Measurements from ENCODE around the gene EPB41L4B.
"Not testable (repeated sequence)": the region's sequence is repeated elsewhere in the genome, so short reads cannot be mapped to it uniquely, and the experiment has no call there.

EPB41L4B gene

GRCh38 chr9:109162677-109163076 is 158.2 kb downstream of the EPB41L4B start:
- no peak for DNase-seq (ENCODE audit: low read depth)

GRCh38 chr9:109161471-109161870 is 159.4 kb downstream of the EPB41L4B start:
- DNase-seq (ENCODE audit: low read depth): no peak

GRCh38 chr9:109159583-109159982 is 161.3 kb downstream of the EPB41L4B start:
- DNase-seq (ENCODE audit: low read depth): no peak

- DNase-seq (ENCODE audit: low read depth): no peak
Measured at GRCh38 chr9:109158651-109159050, 162.2 kb downstream of the EPB41L4B start.

- no peak for DNase-seq (ENCODE audit: low read depth)
Measured at GRCh38 chr9:109156708-109157107, 164.2 kb downstream of the EPB41L4B start.

- DNase-seq (ENCODE audit: low read depth): no peak
Measured at GRCh38 chr9:109150925-109151545, 169.8 kb downstream of the EPB41L4B start.

GRCh38 chr9:109149722-109150121 is 171.1 kb downstream of the EPB41L4B start:
- DNase-seq (ENCODE audit: low read depth): no peak

- no peak for DNase-seq (ENCODE audit: low read depth)
Measured at GRCh38 chr9:109149089-109149488, 171.8 kb downstream of the EPB41L4B start.

- DNase-seq (ENCODE audit: low read depth): no peak
Measured at GRCh38 chr9:109145051-109145450, 175.8 kb downstream of the EPB41L4B start.

- no peak for DNase-seq (ENCODE audit: low read depth)
Measured at GRCh38 chr9:109143881-109144562, 176.8 kb downstream of the EPB41L4B start.

GRCh38 chr9:109141375-109141774 is 179.5 kb downstream of the EPB41L4B start:
- DNase-seq (ENCODE audit: low read depth): no peak

- DNase-seq (ENCODE audit: low read depth): no peak
Measured at GRCh38 chr9:109139851-109140250, 181.0 kb downstream of the EPB41L4B start.

GRCh38 chr9:109138421-109138820 is 182.4 kb downstream of the EPB41L4B start:
- no peak for DNase-seq (ENCODE audit: low read depth)

- DNase-seq (ENCODE audit: low read depth): no peak
Measured at GRCh38 chr9:109134167-109134578, 186.7 kb downstream of the EPB41L4B start.

- no peak for DNase-seq (ENCODE audit: low read depth)
Measured at GRCh38 chr9:109133533-109133932, 187.3 kb downstream of the EPB41L4B start.

GRCh38 chr9:109132567-109133021 is 188.3 kb downstream of the EPB41L4B start:
- DNase-seq (ENCODE audit: low read depth): no peak

- no peak for DNase-seq (ENCODE audit: low read depth)
Measured at GRCh38 chr9:109129470-109130197, 191.2 kb downstream of the EPB41L4B start.

- not testable (repeated sequence) for DNase-seq (ENCODE audit: low read depth)
Measured at GRCh38 chr9:109126671-109127070, 194.2 kb downstream of the EPB41L4B start.

GRCh38 chr9:109124121-109124520 is 196.7 kb downstream of the EPB41L4B start:
- no peak for DNase-seq (ENCODE audit: low read depth)

GRCh38 chr9:109122726-109123621 is 197.9 kb downstream of the EPB41L4B start:
- no peak for DNase-seq (ENCODE audit: low read depth)
